Choroid plexus epithelial cell (primary cell): Measurements from ENCODE around the gene DDX25.

Source experiments
- DNase-seq: peaks from one replicate; pipeline ENCODE4 v3.0.0-alpha.2; 2010; ENCODE audit warnings: low read depth
- H3K4me3 ChIP-seq: 2 replicates; pipeline ENCODE4 v1.5.1; 2011; ENCODE audit warnings: low read depth, mild to moderate bottlenecking, control low read depth, low read length, moderate library complexity
- TF ChIP-seq, protein P1 (sequence below): conservative IDR thresholded peaks from 2 replicates; pipeline ENCODE4 v1.5.1; 2011; ENCODE audit warnings: low read depth, mild to moderate bottlenecking, control low read depth, inconsistent platforms, low read length, moderate library complexity

The DDX25 gene

GRCh38 chr11:125947419-125948277 lies 43.3 kb downstream of the DDX25 start:
- no peak for DNase-seq
- TF ChIP-seq, protein P1, sequence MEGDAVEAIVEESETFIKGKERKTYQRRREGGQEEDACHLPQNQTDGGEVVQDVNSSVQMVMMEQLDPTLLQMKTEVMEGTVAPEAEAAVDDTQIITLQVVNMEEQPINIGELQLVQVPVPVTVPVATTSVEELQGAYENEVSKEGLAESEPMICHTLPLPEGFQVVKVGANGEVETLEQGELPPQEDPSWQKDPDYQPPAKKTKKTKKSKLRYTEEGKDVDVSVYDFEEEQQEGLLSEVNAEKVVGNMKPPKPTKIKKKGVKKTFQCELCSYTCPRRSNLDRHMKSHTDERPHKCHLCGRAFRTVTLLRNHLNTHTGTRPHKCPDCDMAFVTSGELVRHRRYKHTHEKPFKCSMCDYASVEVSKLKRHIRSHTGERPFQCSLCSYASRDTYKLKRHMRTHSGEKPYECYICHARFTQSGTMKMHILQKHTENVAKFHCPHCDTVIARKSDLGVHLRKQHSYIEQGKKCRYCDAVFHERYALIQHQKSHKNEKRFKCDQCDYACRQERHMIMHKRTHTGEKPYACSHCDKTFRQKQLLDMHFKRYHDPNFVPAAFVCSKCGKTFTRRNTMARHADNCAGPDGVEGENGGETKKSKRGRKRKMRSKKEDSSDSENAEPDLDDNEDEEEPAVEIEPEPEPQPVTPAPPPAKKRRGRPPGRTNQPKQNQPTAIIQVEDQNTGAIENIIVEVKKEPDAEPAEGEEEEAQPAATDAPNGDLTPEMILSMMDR, result no peak
- no peak overlapping the region for H3K4me3 ChIP-seq

DNA sequence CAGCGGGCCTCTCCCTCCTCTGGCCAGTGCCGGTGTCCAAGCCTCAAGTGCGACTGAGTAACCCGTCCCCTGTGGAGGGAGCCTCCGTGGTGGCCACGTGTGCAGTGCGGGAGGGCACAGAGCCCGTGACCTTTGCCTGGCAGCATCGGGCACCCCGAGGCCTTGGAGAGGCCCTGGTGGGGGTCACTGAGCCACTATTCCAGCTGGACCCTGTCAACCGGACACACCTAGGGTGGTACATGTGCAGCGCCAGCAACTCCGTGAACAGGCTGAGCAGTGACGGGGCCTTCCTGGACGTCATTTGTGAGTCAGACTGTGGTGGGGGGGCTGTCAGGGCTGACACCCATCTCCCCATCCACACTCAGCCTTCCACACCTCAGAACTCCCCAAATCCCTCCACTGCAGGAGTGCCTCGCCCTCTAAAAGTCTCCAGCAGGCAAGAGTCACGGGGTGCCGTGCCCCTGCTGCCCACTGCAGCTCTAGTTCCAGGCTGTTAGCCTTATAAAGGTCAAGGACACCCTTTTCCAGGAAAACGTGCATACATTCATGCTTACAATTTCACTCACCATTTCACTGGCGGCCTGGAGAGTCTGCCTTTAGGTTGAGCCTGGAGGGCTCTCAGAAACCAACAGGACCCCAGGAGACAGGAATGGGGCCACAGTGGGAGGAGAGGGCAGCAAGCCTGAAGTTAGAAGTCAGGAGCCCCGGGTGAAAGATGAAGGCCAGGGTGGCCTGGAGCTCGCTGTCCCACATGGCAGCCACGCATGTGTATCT lies 44.2 kb downstream of the DDX25 start:
- TF ChIP-seq, protein P1, result no peak
- H3K4me3 ChIP-seq, result no peak overlapping the region
- DNase-seq, result no peak

DNA sequence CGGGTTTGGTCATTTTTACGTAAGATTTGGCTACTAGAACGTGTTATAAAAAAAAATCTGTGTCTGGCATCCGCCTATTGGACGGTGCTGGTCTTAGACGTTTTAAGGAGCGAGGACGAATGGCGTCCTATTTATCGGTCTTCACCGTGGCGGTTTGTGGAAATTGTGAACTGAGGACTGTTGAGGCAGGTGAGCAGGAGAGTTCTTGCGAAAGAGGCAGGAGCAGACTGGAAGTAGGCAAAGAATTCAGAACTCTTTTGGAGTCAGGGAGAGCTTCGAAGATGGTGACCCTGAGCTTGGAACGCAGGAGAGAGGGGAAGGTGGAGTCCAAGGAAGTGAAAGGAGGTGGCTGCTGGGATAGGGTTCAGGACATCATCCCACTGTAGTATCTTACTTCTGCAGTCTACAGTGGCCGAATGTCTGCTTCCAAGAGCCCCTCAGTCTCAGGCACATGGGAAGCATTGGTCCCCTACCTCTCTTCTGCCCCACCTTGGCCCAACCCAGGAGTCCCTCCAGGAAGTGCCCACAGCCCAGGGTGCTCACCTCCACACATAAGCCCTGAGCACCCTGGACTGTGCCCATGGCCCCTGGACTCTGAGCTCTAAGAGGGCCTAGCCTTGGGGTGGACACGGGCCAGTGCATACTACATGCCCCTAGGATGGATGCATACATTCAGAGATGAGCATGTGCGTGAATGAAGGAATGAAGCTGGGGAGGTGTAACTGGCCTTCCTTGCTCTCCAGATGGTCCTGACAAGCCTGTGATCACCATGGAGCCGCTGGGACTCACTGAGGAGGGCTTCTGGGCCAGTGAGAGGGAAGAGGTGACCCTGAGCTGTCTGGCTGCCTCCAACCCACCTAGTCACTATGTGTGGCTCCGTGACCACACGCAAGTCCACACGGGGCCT lies 45.2 kb downstream of the DDX25 start:
- no peak for DNase-seq
- H3K4me3 ChIP-seq, result no peak overlapping the region
- TF ChIP-seq, protein P1, result no peak

DNA sequence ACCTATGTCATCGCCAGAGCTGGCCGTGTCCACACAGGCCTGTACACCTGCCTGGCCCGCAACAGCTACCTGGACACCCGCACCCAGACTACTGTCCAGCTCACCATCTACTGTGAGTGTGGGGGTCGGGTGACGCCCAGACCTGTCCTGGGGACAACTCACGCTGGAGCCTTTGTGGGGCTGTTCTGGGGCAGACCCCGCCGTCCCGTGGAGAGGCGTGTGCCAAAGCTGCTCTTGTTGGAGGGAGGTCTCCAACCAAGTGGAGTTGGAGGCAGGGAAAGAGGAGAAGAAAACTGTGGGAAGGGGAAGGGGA lies 45.8 kb downstream of the DDX25 start:
- no peak for DNase-seq
- TF ChIP-seq, protein P1, result no peak
- H3K4me3 ChIP-seq, result no peak overlapping the region

- no peak overlapping the region for H3K4me3 ChIP-seq
- TF ChIP-seq, protein P1, result no peak
- peak; percentile 9 for DNase-seq
Measured at GRCh38 chr11:125950696-125951651, 46.7 kb downstream of the DDX25 start.

DNA sequence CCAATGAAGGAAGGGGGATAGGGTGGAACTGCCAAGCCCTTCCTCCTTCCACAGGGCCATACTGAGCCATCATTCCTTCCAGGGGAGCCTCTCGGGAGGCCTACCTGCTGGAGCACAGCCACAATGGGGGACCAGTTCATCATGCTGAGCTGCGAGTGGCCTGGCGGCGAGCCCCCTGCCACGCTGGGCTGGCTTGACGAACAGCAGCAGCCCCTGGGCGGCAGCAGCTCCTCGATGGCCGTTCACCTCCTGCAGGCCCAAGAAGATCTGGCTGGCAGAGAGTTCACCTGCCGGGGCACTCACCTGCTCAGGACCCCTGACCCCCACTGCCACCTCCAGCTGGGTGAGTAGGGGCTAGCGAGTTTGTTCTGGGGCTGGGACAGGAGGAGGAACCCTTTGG lies 47.4 kb downstream of the DDX25 start:
- DNase-seq, result no peak
- H3K4me3 ChIP-seq, result no peak overlapping the region
- TF ChIP-seq, protein P1, result no peak
